Testis (tissue), 2 donors: ENCODE results near the gene SORD.

Source experiments
- POLR2A ChIP-seq: fragments of 450-650 bp; IDR thresholded peaks from one replicate; pipeline ENCODE4 v1.6.1; 2017; ENCODE audit warnings: antibody characterized with exemption, mild to moderate bottlenecking, moderate library complexity
- TF ChIP-seq, protein P1 (sequence below), 3 experiments: fragments of 450-650 bp in 2 of 3; fragments of 200-600 bp in 1 of 3; sonication (generic) in 1 of 3; IDR thresholded peaks; one replicate each; pipeline ENCODE4 v1.5.1; 2016 to 2019; ENCODE audit warnings: antibody characterized with exemption in 3 of 3, mild to moderate bottlenecking in 2 of 3, moderate library complexity in 1 of 3

DNA sequence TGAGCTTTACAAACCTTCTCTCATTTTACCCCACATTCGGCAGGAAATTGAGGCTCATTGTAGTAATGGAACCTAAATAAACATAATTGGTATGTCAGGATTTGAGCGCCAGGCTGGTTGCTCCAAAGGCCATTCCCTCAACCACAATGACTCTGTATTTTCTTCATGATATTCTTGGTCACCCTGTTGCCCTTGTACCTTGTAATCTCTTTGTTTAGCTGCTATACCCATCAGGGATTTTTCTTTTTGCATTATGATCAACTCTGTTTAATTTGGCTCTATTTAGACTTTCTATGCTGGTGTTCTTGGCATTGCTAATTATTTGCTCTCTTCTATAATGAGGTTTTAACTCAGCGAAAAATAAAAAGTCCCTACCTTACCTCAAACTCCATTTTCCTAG is 61.2 kb downstream of the SORD start:
- TF ChIP-seq, protein P1, sequence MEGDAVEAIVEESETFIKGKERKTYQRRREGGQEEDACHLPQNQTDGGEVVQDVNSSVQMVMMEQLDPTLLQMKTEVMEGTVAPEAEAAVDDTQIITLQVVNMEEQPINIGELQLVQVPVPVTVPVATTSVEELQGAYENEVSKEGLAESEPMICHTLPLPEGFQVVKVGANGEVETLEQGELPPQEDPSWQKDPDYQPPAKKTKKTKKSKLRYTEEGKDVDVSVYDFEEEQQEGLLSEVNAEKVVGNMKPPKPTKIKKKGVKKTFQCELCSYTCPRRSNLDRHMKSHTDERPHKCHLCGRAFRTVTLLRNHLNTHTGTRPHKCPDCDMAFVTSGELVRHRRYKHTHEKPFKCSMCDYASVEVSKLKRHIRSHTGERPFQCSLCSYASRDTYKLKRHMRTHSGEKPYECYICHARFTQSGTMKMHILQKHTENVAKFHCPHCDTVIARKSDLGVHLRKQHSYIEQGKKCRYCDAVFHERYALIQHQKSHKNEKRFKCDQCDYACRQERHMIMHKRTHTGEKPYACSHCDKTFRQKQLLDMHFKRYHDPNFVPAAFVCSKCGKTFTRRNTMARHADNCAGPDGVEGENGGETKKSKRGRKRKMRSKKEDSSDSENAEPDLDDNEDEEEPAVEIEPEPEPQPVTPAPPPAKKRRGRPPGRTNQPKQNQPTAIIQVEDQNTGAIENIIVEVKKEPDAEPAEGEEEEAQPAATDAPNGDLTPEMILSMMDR (IDR thresholded peaks at IDR 0.05) = no peak
- TF ChIP-seq POLR2A = no peak
